IPS-11a (cell line): ENCODE results near the gene HELZ2.
"Not testable (repeated sequence)": the region's sequence is repeated elsewhere in the genome, so short reads cannot be mapped to it uniquely, and the experiment has no call there.

Experiments
- H3K4me3 ChIP-seq: one replicate; pipeline ENCODE4 v1.5.1; 2013; ENCODE audit warnings: low read depth, low read length, control low read depth

The HELZ2 gene

GRCh38 chr20:63574156-63574828 is at the start of gene HELZ2:
Gene HELZ2, minus strand, starts transcription at chr20:63574239. Its CDS starts 1,854 bp downstream, at chr20:63572385.
- H3K4me3 ChIP-seq, result peak within 1 kb of the TSS; percentile 54

GRCh38 chr20:63622732-63623131 is 48.7 kb upstream of the HELZ2 start:
- no peak overlapping the region for H3K4me3 ChIP-seq

- H3K4me3 ChIP-seq, result no peak overlapping the region
Measured at GRCh38 chr20:63622096-63622495, 48.1 kb upstream of the HELZ2 start.

- no peak overlapping the region for H3K4me3 ChIP-seq
Measured at GRCh38 chr20:63620991-63621390, 47.0 kb upstream of the HELZ2 start.

GRCh38 chr20:63619505-63619904 is 45.5 kb upstream of the HELZ2 start:
- H3K4me3 ChIP-seq, result no peak overlapping the region

GRCh38 chr20:63619086-63619485 is 45.0 kb upstream of the HELZ2 start:
- no peak overlapping the region for H3K4me3 ChIP-seq

GRCh38 chr20:63618291-63618980 is 44.4 kb upstream of the HELZ2 start:
- no peak overlapping the region for H3K4me3 ChIP-seq

GRCh38 chr20:63617876-63618265 is 43.8 kb upstream of the HELZ2 start:
- no peak overlapping the region for H3K4me3 ChIP-seq

GRCh38 chr20:63617092-63617875 is 43.2 kb upstream of the HELZ2 start:
- H3K4me3 ChIP-seq, result no peak overlapping the region

- not testable (repeated sequence) for H3K4me3 ChIP-seq
Measured at GRCh38 chr20:63613863-63614594, 40.0 kb upstream of the HELZ2 start.

GRCh38 chr20:63612276-63612931 is 38.4 kb upstream of the HELZ2 start:
- no peak overlapping the region for H3K4me3 ChIP-seq

- no peak overlapping the region for H3K4me3 ChIP-seq
Measured at GRCh38 chr20:63611646-63612045, 37.6 kb upstream of the HELZ2 start.

GRCh38 chr20:63610581-63611435 is 36.8 kb upstream of the HELZ2 start:
- no peak overlapping the region for H3K4me3 ChIP-seq

GRCh38 chr20:63606686-63607085 is 32.6 kb upstream of the HELZ2 start:
- no peak overlapping the region for H3K4me3 ChIP-seq

- H3K4me3 ChIP-seq, result no peak overlapping the region
Measured at GRCh38 chr20:63602321-63602720, 28.3 kb upstream of the HELZ2 start.

GRCh38 chr20:63601679-63602078 is 27.6 kb upstream of the HELZ2 start:
- H3K4me3 ChIP-seq, result not testable (repeated sequence)

- no peak overlapping the region for H3K4me3 ChIP-seq
Measured at GRCh38 chr20:63599396-63600050, 25.5 kb upstream of the HELZ2 start.

- no peak overlapping the region for H3K4me3 ChIP-seq
Measured at GRCh38 chr20:63598479-63599395, 24.7 kb upstream of the HELZ2 start.
